ENCODE data around the gene DNAJC5.

The DNAJC5 gene

GRCh38 chr20:63855363-63856097 lies 39.4 kb upstream of the DNAJC5 start:
- H3K4me1 Mint-ChIP-seq = peaks cover 18% of the 10 kb centered on the region
- no peak for DNase-seq (ENCODE audit: low spot score in 2 of 2)
- ATAC-seq (replicated peaks; ENCODE audit: extremely low read depth, poor library complexity, severe bottlenecking) = no peak
- no peaks in the 10 kb centered on the region for H3K9me3 Mint-ChIP-seq
- H3K27me3 Mint-ChIP-seq = peaks cover 22% of the 10 kb centered on the region
- H3K4me3 Mint-ChIP-seq = no peak overlapping the region
- H3K36me3 Mint-ChIP-seq (ENCODE audit: insufficient read depth) = peaks cover 2% of the 10 kb centered on the region
- no peak overlapping the region for H3K27ac Mint-ChIP-seq (ENCODE audit: low read depth)

GRCh38 chr20:63856098-63856511 lies 38.8 kb upstream of the DNAJC5 start:
- Mint-ChIP-seq H3K27ac (ENCODE audit: low read depth) (no peak overlapping the region), H3K36me3 (ENCODE audit: insufficient read depth) (peaks cover 2% of the 10 kb centered on the region), H3K4me1 (peaks cover 17% of the 10 kb centered on the region), H3K9me3 (no peaks in the 10 kb centered on the region), H3K4me3 (no peak overlapping the region), H3K27me3 (peaks cover 16% of the 10 kb centered on the region)
- no peak for DNase-seq (ENCODE audit: low spot score in 2 of 2)
- no peak for ATAC-seq (replicated peaks; ENCODE audit: extremely low read depth, poor library complexity, severe bottlenecking)

GRCh38 chr20:63857764-63858392 lies 37.0 kb upstream of the DNAJC5 start:
- Mint-ChIP-seq H3K36me3 (ENCODE audit: insufficient read depth) (peaks cover 2% of the 10 kb centered on the region), H3K27ac (ENCODE audit: low read depth) (no peak overlapping the region), H3K9me3 (no peaks in the 10 kb centered on the region), H3K27me3 (no peaks in the 10 kb centered on the region), H3K4me1 (peaks cover 16% of the 10 kb centered on the region), H3K4me3 (peak overlapping the region; percentile 40)
- DNase-seq (ENCODE audit: low spot score in 2 of 2) (no peak), ATAC-seq (replicated peaks; ENCODE audit: extremely low read depth, poor library complexity, severe bottlenecking) (no peak)

- DNase-seq (ENCODE audit: low spot score in 2 of 2) (no peak), ATAC-seq (replicated peaks; ENCODE audit: extremely low read depth, poor library complexity, severe bottlenecking) (no peak)
- Mint-ChIP-seq H3K4me3 (peak overlapping the region; percentile 40), H3K9me3 (no peaks in the 10 kb centered on the region), H3K4me1 (peaks cover 23% of the 10 kb centered on the region), H3K27ac (ENCODE audit: low read depth) (peak overlapping the region; percentile 29), H3K36me3 (ENCODE audit: insufficient read depth) (peaks cover 2% of the 10 kb centered on the region), H3K27me3 (no peaks in the 10 kb centered on the region)
Measured at GRCh38 chr20:63858393-63859165, 36.3 kb upstream of the DNAJC5 start.

- Mint-ChIP-seq H3K4me1 (peaks cover 30% of the 10 kb centered on the region), H3K36me3 (ENCODE audit: insufficient read depth) (peaks cover 5% of the 10 kb centered on the region), H3K27me3 (no peaks in the 10 kb centered on the region), H3K27ac (ENCODE audit: low read depth) (peak overlapping the region; percentile 29), H3K4me3 (peak overlapping the region; percentile 40), H3K9me3 (no peaks in the 10 kb centered on the region)
- DNase-seq (ENCODE audit: low spot score in 2 of 2) (no peak), ATAC-seq (replicated peaks; ENCODE audit: extremely low read depth, poor library complexity, severe bottlenecking) (no peak)
Measured at GRCh38 chr20:63859166-63859699, 35.7 kb upstream of the DNAJC5 start.

GRCh38 chr20:63860325-63861051 lies 34.4 kb upstream of the DNAJC5 start:
- Mint-ChIP-seq H3K9me3 (no peaks in the 10 kb centered on the region), H3K27me3 (no peaks in the 10 kb centered on the region), H3K27ac (ENCODE audit: low read depth) (peak overlapping the region; percentile 68), H3K4me3 (no peak overlapping the region), H3K4me1 (peaks cover 39% of the 10 kb centered on the region), H3K36me3 (ENCODE audit: insufficient read depth) (peaks cover 12% of the 10 kb centered on the region)
- ATAC-seq (replicated peaks; ENCODE audit: extremely low read depth, poor library complexity, severe bottlenecking) (no peak), DNase-seq (ENCODE audit: low spot score in 2 of 2) (no peak)

GRCh38 chr20:63861365-63861934 lies 33.5 kb upstream of the DNAJC5 start, which contains the start of gene ABHD16B:
Gene ABHD16B (plus strand): TSS chr20:63861498. CDS start chr20:63861541, 43 bp downstream.
- H3K4me3 Mint-ChIP-seq = no peak within 1 kb of the TSS
- H3K9me3 Mint-ChIP-seq = no peaks in the 10 kb centered on the region
- peaks cover 47% of the 10 kb centered on the region for H3K4me1 Mint-ChIP-seq
- ATAC-seq (replicated peaks; ENCODE audit: extremely low read depth, poor library complexity, severe bottlenecking) (no peak), DNase-seq (ENCODE audit: low spot score in 2 of 2) (no peak)
- H3K36me3 Mint-ChIP-seq (ENCODE audit: insufficient read depth) = peaks cover 14% of the 10 kb centered on the region
- no peaks in the 10 kb centered on the region for H3K27me3 Mint-ChIP-seq
- peak within 1 kb of the TSS; percentile 68 for H3K27ac Mint-ChIP-seq (ENCODE audit: low read depth)

- Mint-ChIP-seq H3K36me3 (ENCODE audit: insufficient read depth) (peaks cover 16% of the 10 kb centered on the region), H3K4me1 (peaks cover 47% of the 10 kb centered on the region), H3K27ac (ENCODE audit: low read depth) (no peak overlapping the region), H3K27me3 (no peaks in the 10 kb centered on the region), H3K9me3 (no peaks in the 10 kb centered on the region), H3K4me3 (no peak overlapping the region)
- DNase-seq (ENCODE audit: low spot score in 2 of 2) (no peak), ATAC-seq (replicated peaks; ENCODE audit: extremely low read depth, poor library complexity, severe bottlenecking) (no peak)
Measured at GRCh38 chr20:63861981-63862901, 32.7 kb upstream of the DNAJC5 start.

- Mint-ChIP-seq H3K36me3 (ENCODE audit: insufficient read depth) (peaks cover 19% of the 10 kb centered on the region), H3K4me1 (peaks cover 46% of the 10 kb centered on the region), H3K4me3 (peak overlapping the region; percentile 89), H3K27me3 (no peaks in the 10 kb centered on the region), H3K9me3 (no peaks in the 10 kb centered on the region), H3K27ac (ENCODE audit: low read depth) (peak overlapping the region; percentile 88)
- DNase-seq (ENCODE audit: low spot score in 2 of 2) = no peak
- no peak for ATAC-seq (replicated peaks; ENCODE audit: extremely low read depth, poor library complexity, severe bottlenecking)
Measured at GRCh38 chr20:63863021-63863797, 31.7 kb upstream of the DNAJC5 start.

- H3K4me1 Mint-ChIP-seq = peaks cover 41% of the 10 kb centered on the region
- H3K27ac Mint-ChIP-seq (ENCODE audit: low read depth) = peak overlapping the region; percentile 88
- no peaks in the 10 kb centered on the region for H3K27me3 Mint-ChIP-seq
- no peaks in the 10 kb centered on the region for H3K9me3 Mint-ChIP-seq
- peaks cover 24% of the 10 kb centered on the region for H3K36me3 Mint-ChIP-seq (ENCODE audit: insufficient read depth)
- DNase-seq (ENCODE audit: low spot score in 2 of 2) (peak; percentile 56 to 68), ATAC-seq (replicated peaks; ENCODE audit: extremely low read depth, poor library complexity, severe bottlenecking) (peak; percentile 73)
- peak overlapping the region; percentile 89 for H3K4me3 Mint-ChIP-seq
Measured at GRCh38 chr20:63863798-63864544, 31.0 kb upstream of the DNAJC5 start.

Data from central memory CD8-positive, alpha-beta T cell (primary cell).